GM12873 (cell line): Measurements from ENCODE around the gene CHMP2A.

Experiments
- TF ChIP-seq, protein P1 (sequence below): IDR thresholded peaks from 2 replicates; pipeline ENCODE4 v1.5.1; 2012; ENCODE audit warnings: low read depth, mild to moderate bottlenecking, moderate library complexity, low read length, control low read depth; ENCODE audit not compliant: insufficient read depth; ENCODE audit errors: missing control alignments

CHMP2A gene

DNA sequence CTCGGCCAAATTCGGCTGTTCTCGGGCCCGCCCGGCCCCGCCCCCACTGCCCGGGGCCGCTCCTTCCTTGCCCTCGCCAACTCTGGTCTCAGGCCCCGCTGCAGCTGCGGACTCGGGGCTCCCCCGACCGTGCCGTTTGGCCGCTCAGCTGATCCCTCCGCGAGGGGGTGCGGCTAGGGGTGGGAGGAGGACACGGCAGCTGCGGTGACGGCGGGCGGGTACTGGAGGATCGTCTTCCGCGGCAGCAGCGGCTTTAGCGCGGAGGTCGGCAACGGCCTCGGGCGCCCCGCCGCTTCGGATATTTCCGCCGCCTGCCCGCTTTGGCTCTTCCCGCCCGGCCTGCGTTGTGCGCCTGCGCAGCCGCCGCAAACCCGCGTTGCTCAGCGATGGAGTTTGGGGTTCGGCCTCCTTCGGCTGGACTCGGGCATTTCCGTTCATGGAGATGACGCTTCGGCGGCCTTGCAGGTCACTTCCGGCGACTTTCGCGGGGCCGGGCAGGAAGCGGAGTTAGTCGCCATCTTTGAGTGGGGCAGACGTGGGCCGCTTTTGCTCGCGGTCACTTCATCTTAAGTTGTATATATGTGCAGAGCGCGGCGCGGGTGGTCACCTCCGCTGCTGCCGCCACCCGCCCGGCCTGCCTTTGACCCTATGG, 3.8 kb upstream of the CHMP2A start:
- TF ChIP-seq, protein P1, sequence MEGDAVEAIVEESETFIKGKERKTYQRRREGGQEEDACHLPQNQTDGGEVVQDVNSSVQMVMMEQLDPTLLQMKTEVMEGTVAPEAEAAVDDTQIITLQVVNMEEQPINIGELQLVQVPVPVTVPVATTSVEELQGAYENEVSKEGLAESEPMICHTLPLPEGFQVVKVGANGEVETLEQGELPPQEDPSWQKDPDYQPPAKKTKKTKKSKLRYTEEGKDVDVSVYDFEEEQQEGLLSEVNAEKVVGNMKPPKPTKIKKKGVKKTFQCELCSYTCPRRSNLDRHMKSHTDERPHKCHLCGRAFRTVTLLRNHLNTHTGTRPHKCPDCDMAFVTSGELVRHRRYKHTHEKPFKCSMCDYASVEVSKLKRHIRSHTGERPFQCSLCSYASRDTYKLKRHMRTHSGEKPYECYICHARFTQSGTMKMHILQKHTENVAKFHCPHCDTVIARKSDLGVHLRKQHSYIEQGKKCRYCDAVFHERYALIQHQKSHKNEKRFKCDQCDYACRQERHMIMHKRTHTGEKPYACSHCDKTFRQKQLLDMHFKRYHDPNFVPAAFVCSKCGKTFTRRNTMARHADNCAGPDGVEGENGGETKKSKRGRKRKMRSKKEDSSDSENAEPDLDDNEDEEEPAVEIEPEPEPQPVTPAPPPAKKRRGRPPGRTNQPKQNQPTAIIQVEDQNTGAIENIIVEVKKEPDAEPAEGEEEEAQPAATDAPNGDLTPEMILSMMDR: no peak

- TF ChIP-seq, protein P1: no peak
Measured at GRCh38 chr19:58558066-58558622, 3.2 kb upstream of the CHMP2A start, which contains the start of gene UBE2M. TSS of gene UBE2M (minus strand) at chr19:58558611. CDS start at chr19:58558381, 230 bp downstream.

DNA sequence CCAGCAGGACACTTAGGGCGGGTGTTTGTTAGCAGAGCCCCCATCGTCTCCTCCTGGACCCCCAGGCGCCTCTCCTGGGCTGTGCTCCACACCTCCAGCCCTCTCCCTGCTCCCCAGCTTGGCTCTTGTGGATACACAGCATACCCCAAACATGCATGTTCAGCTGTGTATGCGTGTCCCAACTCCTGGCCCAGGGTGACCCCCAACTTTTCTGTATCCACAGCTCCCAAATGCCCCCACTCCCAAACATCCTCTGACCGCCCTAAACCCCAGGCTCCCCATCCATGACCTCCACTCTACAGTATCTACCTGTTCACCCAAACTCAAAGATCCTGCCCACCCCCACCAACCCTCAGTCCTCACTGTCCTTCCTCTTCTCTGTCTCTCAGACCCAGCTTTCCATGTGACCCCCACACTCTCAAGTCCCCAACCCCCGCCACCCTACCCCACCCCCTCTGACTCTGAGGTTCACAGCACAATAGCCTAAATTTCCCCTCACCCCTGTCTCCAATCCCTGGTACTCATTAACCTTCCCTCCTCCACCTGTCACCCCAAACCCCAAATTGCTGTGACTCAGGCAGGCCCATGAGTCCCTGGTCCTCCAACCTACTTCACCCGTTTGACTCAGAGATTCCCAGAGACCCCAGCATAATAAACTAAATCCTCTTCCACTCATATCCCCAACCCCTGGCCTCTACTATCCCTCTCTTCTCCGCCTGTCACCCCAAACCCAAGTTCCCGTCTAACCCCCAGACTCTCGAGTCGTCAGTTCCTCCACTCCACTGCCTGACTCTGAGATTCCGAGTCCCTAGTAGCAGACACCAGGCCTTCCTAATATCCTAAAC, 2.5 kb upstream of the CHMP2A start:
- TF ChIP-seq, protein P1: no peak

DNA sequence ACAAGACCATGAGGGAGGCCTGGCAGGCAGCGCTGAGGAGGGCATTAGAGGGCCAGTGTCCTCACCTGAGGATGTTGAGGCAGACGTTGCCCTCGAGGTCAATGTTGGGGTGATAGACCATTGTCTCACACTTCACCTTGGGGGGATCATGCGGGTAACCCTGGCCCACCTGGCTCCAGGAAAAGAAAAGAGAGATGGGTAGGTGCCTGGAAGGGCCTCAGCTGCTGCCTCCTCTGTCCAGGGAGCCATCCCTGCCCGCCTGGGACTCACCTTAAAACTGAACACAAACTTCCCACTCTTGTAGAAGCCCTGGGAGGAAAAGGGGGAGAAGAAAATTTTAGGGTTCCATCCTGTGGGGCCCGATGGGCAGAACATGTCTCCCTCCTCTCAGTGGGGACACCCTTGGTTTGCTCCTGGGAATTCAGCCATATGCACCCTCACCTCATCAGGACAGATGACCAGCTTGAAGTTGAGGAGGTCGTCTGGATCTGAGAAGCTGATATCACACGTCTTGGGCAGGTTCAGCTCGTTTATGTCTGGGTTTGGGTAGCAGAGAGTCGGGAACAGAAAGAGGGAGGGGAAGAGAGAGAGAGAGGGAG, 1.8 kb upstream of the CHMP2A start:
- TF ChIP-seq, protein P1: no peak

GRCh38 chr19:58555920-58556621, 1.2 kb upstream of the CHMP2A start:
- TF ChIP-seq, protein P1: no peak

GRCh38 chr19:58555369-58555885, 522 bp upstream of the CHMP2A start:
- TF ChIP-seq, protein P1: no peak
